HTERT RPE-1 (cell line): Measurements from ENCODE around the gene PFN2.
"Not testable (repeated sequence)": the region's sequence is repeated elsewhere in the genome, so short reads cannot be mapped to it uniquely, and the experiment has no call there.

Experiments used
- in situ Hi-C: fragments of 300-500 bp; cut with MboI; formaldehyde crosslinking; loops from 4 replicates; pipeline ENCODE4 v1.14.3; 2020; ENCODE audit warnings: low sequenced_read_pairs

Gene PFN2, protein sequence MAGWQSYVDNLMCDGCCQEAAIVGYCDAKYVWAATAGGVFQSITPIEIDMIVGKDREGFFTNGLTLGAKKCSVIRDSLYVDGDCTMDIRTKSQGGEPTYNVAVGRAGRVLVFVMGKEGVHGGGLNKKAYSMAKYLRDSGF

DNA sequence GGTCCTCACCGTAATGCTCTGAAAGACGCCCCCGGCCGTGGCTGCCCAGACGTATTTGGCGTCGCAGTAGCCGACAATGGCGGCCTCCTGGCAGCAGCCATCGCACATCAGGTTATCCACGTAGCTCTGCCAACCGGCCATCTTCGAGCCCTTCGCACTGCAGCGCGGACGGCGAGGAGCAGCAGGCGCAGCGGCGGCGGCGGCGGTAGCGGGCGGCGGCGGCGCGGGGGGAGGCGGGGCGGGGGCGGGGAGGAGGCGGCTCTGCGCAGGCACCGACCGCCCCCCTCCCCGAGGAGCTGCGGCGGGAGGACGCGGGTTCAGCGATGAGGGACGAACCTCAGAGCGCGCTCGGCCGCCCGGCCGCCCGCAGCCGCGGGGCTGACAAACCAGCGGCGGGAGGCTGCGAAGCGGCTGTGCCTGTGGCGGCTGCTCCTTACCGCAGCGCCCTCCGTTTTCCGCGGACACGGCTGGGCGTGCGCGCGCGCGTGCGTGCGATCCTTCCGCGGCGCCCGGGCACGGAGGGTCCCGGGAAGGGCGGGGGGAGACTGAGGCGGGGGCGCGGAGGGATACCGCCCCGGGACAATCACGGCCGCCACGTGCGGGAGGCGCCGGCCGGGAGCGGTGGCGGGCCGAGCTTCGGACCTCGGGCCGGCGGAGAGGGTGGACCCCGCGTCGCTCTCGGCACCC lies at the start of gene PFN2:
Gene PFN2, minus strand, starts transcription at position 180 of the 687 bp plus-strand sequence. Its CDS starts 39 bp downstream, at position 141.
- in situ Hi-C loops = no loop called here

DNA sequence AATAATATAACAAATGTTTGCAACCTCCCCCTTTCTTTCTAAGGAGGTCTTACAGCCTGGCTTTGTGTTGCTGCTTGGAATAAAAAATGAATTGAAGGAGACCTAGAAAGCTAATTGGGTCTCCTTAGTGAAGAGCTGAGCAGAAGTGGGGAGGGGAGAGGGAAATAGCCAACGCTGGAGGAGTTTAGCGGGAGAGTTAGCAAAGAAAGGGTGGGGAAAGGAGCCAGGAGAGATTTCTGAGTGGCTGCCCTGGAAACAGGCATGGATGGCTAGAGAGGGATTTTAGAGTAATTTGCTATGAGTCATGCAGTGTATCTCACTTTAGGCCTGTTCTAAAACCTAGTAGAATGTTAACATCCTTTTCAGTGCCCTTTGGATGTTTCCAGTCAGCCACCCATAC lies 45.2 kb upstream of the PFN2 start:
- in situ Hi-C loops = no loop called here

DNA sequence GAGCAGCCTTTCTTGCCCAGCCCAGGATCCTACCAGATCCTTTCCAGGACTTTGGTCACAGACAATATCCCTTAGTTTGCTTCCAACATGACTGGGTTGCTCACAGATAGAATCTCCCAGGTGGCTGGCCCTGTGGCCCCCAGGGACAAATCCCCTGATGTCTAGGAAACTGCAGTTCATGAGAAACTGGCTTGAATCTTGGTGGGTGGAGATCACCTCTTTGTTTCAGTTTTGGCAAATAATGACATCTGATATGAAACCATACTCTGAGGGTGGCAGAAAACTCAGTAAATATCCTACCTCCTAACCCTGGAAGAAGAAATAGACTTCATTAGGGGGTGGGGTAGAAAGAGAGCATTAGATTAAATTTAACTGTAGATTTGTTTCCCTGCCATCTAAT lies 44.1 kb upstream of the PFN2 start:
- in situ Hi-C loops = no loop called here

DNA sequence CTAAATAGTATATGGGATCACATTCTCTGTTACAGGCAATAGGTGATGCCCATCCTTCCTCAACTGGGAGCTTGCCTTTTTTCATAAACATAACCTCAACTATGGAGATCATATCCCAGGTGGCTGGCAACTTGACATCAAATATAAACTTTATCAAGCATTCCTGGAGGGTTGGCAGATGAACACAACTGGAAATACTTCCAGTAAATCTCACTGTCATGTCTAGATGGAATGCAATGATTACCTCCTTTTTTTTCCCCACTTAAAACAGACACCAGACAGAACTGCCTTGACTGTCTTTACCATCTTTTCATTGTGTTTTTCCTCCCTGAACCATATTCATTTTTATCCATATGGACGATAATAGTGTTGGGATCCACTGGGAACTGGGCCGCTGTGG lies 43.1 kb upstream of the PFN2 start:
- in situ Hi-C loops = no loop called here

DNA sequence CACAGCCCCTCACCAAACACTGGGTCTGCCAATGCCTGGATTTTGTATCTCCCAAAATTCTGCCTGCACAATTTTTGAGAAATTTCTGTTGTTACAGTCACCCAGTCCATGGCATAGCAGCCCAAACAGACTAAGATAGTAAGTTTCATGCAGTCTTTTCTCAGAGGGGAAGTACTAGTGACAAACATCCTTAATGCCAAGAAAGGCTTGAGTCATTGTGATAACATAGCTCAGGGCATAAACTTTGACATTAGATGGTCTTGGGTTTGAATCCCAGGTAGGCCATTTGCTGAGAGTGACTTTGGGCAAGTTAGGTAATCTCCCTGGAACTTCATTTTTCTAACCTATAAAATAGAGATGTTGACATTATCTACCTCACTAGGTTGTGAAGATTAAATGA lies 36.1 kb upstream of the PFN2 start:
- in situ Hi-C loops = no loop called here

DNA sequence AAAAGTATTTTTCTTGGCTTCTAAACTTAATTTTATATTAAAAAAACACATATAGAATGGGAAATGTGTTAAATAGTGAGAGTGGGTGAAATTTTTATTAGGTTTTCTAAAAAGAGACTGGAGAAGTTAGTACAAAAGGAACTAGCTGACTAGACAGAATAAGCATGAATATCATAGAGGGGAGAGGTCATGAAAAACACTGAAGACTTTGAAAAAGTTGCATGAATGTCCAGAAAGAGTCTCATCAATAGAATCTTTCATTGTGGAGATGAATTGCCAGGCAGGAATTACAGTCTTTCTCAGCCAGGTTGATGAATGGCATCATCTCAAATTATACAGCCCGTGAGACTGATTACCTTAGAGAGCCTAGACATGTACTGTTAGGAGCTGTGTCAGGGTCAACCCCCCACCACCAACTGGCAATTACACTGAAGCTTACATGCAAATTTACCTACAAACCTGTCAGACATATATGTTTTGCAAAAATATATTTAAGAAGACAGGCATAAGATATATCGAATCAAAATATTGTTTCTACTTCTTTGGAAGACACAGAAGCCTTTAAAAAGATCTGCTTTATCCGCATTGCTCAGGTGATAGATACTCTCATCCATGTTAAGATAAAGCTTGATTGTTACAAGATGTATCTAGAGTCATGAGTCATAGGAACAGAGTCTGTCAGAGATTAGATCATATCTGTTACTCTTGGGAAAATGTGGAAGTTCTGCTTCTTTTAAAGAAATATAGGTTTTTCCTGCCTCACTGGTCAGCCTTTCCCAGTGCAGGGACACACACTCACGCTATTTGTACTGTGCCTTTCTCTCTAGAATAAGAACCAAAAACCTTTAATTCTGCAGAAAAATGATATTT lies 34.8 kb upstream of the PFN2 start:
- in situ Hi-C loops = no loop called here

DNA sequence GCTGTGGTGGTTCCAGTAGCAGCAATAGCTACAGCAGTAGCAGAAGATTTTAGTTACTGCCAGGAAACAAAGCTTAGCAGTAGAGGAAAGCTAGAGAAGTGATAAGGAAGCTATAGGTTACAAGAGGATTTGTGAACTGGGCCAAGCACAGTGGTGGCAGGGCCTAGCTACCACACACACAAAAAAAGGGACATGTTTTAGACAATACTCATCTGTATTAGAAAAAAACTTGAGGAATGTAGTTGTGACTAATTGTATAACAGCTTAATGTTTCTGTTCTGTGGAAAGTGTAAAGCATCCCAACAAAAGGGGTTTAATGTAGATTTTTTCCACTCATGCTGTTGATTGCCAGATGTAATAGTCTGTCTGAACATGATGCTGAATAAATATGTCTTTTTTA lies 29.9 kb upstream of the PFN2 start:
- in situ Hi-C loops = no loop called here

DNA sequence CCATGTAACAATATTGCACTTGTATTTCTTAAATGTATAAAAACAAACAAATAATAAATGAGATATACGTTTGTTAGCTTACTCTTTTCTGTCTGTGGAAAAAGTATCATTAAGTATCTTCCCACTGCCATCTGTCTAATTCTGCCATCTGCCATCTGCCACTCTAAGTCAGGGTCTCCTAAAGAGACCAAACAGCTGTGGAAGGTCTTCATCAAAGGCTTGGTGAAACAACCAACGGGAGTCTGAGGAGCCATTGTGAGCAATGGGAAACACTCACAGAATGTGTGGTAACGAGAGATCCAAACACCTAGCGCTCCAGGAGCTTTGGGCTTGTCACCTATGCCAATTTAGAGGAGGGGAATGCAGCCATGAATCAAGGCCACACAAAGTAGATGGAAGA lies 28.7 kb upstream of the PFN2 start:
- in situ Hi-C loops = no loop called here

DNA sequence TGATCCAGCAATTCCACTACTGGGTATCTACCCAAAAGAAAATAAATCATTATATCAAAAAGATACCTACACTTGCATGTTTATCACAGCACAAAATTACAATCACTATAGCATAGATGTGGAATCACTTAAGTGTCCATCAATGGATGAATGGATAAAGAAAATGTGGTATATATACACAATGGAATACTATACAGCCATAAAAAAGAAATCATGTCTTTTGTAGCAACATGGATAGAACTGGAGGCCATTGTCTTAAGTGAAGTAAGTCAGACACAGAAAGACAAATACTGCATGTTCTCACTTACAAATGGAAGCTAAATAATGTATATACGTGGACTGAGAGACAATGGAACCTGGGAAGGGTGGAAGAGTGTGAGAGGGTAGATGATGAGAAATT lies 28.3 kb upstream of the PFN2 start:
- in situ Hi-C loops = no loop called here

DNA sequence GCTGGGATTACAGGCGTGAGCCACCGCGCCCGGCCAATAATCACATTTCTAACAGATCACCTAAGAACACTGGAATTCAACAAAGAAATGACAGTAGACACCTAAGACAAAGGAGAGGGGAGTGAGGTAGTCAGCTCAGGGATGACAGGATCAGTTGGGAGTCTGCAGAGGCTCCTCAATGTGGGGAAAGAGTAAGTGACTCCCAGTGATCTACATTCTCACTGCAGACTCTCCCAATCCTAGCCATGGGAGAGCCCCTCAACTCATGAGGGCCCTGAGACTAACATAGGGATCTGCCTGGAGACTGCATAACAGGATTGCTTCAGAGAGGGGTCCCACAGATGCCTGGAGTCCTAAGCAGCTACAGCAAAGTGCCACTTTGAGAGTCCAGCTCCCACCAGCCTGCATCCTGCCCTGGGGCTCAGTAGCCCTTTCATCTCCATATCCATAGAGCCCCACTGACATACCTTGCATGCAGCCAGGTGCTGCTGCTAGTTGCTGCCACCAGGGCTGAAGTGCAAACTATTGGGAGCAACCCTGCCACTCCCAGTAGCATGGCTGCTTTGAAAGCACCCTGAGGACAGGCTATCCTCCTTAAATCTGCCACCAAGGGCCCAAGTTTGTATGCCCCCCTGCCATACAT lies 21.8 kb upstream of the PFN2 start:
- in situ Hi-C loops = no loop called here

DNA sequence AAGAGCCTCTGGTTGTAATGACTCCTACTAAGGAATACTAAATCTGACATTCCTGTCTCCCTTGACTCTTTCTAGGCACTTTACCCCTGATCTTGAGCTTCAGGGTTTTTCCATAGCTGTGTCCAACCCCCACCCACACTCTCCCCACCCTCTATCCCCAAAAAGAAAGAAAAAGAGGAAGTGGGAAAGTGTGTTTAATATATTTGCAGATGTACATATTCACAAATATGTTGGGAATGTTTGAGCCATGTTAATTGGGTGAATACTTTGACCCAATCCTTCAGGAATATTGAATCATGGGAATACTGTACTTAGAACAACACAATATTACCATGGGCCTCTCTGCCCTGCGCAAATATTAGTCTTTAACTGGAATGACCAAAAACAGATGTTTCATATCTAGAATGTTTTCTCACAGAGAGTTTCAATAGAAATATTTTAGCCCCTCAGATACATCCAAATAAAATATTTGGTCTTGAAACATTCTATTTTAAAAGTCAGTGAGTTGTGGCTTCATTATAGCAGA lies 19.8 kb upstream of the PFN2 start:
- in situ Hi-C loops = no loop called here

DNA sequence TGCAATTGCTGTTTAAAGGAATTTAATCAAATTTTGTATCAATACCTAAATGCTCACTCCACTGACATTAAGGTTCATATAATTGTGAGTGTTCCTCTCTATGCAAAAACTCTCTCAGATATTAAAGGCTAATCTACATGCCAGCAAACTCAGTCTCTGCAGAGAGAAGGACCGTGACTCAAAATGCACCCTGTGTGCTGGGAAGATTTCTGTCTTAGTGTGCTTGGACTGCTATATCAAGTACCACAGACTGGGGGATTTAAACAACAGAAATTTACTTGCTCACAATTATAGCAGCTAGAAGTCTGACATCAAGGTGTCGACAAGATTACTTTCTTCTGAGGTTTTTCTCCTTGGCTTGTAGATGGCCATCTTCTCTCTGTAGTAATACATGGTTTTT lies 18.6 kb upstream of the PFN2 start:
- in situ Hi-C loops = no loop called here

DNA sequence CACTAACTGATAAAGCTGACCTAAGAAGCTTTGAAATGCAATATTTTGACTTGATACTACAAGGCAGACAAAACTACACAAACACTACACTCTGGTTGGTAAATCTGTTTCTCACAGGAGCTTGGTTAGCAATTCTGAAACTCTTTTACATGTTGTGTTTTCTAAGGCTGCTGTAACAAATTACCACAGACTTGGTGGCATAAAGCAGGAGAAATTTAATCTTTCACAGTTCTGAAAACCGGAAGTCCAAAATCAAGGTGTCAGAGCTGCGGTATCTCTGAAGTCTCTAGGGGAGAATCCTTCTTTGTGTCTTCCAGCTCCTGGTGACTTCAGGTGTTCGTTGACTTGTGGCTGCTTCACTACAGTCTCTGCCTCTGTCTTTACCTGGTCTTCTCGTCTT lies 12.9 kb upstream of the PFN2 start:
- in situ Hi-C loops = no loop called here

DNA sequence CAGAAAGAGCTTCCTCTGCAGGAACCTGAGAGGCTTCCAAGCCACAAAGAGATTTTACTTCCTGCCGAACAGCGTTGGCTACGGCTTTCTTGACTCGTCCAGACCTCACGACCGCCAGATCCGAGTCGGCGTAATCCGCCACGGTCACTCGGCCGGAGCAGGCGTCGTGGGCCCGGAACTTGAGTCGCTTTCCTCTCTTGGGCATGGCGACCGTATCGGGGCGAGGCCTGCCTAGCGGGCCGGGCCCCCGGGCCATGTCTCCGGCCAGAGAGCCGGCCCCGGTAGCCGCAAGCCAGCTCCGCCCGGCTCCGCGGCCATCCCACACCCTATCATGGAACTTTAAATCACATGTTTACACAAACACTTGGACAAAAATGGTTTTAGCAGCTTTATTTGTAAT lies 12.4 kb upstream of the PFN2 start:
- in situ Hi-C loops = not testable (repeated sequence)

DNA sequence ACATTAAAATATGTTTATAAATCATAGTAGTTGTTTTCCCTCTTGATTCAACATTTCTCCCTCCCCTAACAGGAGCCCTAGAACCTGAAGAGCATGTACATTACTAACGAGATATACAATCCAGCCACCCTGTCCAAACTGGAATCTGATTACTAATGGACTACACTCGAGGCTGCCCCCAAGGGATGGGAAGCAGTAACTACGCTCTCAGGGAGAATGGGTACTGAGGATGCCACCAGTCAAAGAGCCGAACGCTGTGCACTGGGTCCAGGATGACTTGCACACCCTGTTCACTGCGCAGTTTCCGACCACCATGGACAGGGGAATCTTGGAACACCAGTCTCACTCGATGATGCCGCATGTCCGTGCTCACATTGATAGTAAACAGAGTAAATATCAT lies 11.3 kb upstream of the PFN2 start:
- in situ Hi-C loops = not testable (repeated sequence)

DNA sequence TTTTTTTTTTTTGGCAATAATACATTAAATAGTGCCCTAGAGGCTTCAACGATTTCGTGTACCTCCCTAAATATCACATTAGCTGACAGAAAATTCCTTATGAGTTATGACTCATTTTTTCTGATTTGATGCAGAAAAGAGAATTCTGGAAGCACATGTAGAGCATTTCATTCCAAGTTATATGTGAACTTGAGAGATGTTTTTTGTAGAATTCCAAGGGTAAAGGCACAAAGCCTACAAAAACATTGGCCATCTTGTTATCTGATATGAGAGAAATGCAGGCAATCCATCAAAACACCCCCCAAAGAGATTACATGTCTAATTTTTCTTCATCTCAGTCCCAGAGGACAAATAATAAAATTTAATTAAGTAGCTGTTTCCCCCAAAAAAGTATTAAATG lies 6.7 kb upstream of the PFN2 start:
- in situ Hi-C loops = no loop called here

DNA sequence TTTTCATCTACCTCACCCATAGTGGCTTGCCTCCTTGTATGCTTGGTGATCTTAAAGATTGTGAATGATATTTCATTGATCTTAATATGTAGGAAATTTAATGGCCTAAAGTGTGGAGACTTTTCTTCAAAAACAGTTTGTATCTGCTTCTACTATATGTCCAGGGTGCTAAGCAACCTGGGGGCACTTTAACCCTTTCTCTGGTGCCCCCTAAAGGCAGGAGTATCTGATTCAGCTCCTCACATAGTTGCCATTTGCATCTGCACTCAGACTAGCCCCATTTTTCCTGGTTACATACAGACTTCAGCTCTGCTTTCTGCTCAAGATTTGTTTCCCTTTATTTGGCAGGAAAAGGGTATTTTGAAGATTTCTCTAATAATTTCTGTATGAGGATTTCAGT lies 5.2 kb upstream of the PFN2 start:
- in situ Hi-C loops = no loop called here

DNA sequence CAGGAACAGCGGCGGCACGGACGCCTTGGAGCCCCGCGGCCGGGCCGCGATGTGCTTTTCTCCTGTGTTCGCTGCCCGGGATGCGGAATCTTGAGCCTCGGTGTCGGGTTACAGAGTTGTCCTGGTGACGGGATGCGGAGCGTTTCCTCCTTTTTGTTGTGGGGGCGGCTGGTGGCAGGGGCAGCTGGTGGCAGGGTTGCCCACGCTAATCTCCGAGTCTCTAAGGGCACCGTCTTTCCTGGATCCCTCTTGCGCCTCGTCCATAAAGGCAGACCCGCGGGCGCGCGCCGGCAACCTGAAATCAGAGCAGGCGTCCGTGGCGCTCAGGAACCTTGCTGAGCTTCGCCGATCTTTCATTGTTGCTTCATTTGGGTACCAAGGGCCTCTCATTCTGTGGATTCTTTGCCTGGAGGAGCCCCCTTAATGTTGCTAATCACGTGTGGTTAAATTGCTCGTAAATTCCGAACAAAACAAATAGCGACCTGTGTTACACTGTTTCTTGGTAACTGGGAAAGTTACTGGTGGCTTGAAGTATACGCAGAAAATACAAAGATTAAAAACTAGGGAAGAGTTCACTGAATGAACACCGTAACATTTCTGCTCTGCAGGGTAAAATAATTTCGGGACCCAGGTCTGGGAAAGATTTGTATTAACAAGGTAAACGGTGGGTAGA lies 844 bp upstream of the PFN2 start:
- in situ Hi-C loops = no loop called here

DNA sequence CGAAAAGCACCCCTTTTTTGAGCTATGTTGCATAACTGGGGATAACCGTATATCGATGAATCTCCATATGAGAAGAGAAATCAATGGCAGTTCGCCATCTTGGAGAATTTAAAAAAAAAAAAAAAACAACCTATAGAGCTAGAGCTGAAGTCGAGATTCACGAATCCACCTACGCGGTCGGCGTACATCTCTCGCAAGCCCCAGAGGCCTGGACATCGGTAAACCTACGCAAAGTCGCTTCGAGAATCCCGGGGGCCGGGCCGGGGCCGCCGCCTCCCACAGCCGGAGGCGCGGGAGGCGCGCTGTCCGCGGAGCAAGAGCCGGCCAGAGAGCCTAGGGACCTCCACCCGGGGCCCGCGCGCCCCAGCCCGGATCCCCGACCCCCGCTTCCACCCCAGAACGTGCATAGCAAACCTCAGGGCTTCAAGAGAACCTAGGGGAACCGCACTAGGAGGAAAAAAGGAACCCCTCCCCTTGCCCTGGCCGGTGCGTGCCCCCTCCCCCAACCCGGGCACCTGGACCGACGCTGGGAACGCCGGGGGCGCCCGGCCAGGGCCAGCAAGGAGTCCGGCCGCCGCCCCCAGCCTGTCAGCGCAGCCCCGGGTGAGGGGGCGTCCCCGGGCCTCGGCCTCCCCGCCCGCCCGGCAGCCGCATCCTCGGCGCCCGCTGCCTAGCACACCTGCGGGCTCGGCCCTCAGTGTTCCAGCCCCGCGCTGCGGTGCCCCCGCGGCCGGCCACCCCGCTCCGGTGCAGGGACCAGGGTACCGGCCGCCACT lies 567 bp downstream of the PFN2 start:
- in situ Hi-C loops = no loop called here
